ENCODE data around the gene RARA.
A peak's percentile ranks its signal among the peaks of the same experiment; 100 is the strongest.
"Not testable (repeated sequence)": the region's sequence is repeated elsewhere in the genome, so short reads cannot be mapped to it uniquely, and the experiment has no call there.

RARA gene

DNA sequence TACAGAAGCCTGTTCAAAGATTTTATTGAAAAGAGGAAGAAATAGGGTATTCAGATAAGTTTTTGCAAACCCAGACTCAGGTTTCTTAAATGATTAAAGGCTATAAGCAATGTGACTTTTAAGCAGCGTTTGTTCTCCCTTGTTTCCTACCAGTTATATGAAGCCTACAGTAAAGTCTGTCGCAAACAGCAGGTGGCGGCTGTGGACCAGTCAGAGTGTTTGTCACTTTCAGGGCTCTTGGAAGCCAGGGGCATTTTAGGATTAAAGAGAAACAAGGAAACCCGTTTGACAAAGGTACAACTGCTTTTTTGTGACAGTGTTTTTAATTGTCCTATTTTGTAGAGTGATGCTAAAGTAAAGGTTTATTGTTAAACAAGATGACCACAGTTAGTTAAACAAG, 7.7 kb upstream of the RARA start:
- H3K36me3 ChIP-seq (ENCODE audit: insufficient read depth, low read length), result peaks cover 83% of the 10 kb centered on the region
- ATAC-seq (ENCODE audit: insufficient read depth, low read depth) (no peak), DNase-seq (no peak)

DNA sequence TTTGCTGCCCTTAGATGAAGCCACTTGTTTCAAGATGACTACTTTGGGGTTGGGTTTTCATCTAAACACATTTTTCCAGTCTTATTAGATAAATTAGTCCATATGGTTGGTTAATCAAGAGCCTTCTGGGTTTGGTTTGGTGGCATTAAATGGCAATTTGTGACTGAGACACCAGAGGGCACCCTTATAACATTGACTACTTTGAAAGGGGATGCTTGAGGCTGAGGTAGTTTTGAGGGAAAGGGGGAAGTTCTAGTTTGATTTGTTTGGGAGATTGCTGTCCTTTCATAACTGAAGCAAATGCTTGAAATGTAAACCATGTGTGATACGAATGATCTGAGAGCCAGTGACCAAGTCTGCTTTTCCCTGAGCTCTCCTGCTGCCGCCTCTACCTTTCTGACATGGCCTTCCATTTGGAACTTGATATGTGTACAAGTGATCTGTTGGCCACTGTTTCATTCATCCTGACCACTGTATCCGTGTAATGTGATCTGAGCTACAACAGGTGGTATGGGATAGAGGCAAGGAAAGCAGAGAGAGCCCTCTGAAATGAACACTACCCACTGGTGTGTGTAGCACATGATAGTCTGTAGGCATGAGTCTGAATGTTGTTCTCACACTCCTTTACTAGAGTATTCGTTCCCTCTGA, 5.8 kb upstream of the RARA start:
- ATAC-seq (ENCODE audit: insufficient read depth, low read depth) (peak; percentile 53; the same call in 2 of the 3 replicates), DNase-seq (peak; percentile 60)
- H3K4me2 ChIP-seq (ENCODE audit: insufficient read depth, low read length), result no peak overlapping the region
- peaks cover 19% of the 10 kb centered on the region for H3K4me1 ChIP-seq (ENCODE audit: insufficient read depth, low read length)
- H3K79me2 ChIP-seq (ENCODE audit: insufficient read depth, low read length), result no peaks in the 10 kb centered on the region
- no peaks in the 10 kb centered on the region for H3K9me3 ChIP-seq (ENCODE audit: insufficient read depth, low read length, severe bottlenecking)
- H3K9ac ChIP-seq (ENCODE audit: low read depth, low read length), result no peak overlapping the region
- H3K36me3 ChIP-seq (ENCODE audit: insufficient read depth, low read length), result peaks cover 65% of the 10 kb centered on the region
- H3K4me3 ChIP-seq (ENCODE audit: low read depth in 1 of 2, low read length in 2 of 2), result no peak overlapping the region
- no peak overlapping the region for H3K27ac ChIP-seq (ENCODE audit: low read length)
- no peaks in the 10 kb centered on the region for H3K27me3 ChIP-seq (ENCODE audit: insufficient read depth, low read length, poor library complexity)
- H4K20me1 ChIP-seq (ENCODE audit: insufficient read depth, low read length), result peaks cover 17% of the 10 kb centered on the region; the same call in 1 of the 2 replicates
- H2AFZ ChIP-seq (ENCODE audit: low read depth, low read length), result no peak overlapping the region
- TF ChIP-seq, protein P1, sequence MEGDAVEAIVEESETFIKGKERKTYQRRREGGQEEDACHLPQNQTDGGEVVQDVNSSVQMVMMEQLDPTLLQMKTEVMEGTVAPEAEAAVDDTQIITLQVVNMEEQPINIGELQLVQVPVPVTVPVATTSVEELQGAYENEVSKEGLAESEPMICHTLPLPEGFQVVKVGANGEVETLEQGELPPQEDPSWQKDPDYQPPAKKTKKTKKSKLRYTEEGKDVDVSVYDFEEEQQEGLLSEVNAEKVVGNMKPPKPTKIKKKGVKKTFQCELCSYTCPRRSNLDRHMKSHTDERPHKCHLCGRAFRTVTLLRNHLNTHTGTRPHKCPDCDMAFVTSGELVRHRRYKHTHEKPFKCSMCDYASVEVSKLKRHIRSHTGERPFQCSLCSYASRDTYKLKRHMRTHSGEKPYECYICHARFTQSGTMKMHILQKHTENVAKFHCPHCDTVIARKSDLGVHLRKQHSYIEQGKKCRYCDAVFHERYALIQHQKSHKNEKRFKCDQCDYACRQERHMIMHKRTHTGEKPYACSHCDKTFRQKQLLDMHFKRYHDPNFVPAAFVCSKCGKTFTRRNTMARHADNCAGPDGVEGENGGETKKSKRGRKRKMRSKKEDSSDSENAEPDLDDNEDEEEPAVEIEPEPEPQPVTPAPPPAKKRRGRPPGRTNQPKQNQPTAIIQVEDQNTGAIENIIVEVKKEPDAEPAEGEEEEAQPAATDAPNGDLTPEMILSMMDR (IDR thresholded peaks at IDR 0.05; ENCODE audit: borderline replicate concordance, extremely low read depth, low read length, poor library complexity, severe bottlenecking), result peak; percentile 80
- TF ChIP-seq EZH2 (IDR thresholded peaks at IDR 0.05; ENCODE audit: borderline replicate concordance, low read depth, low read length, severe bottlenecking), result no peak

More for the DNA sequence above, 7.7 kb upstream of the RARA start:
- Histone ChIP-seq H3K79me2 (ENCODE audit: insufficient read depth, low read length) (peaks cover 12% of the 10 kb centered on the region; the same call in 1 of the 2 replicates), H2AFZ (ENCODE audit: low read depth, low read length) (no peak overlapping the region), H3K4me2 (ENCODE audit: insufficient read depth, low read length) (no peak overlapping the region), H3K4me1 (ENCODE audit: insufficient read depth, low read length) (peaks cover 3% of the 10 kb centered on the region; the same call in 1 of the 2 replicates), H3K27ac (ENCODE audit: low read length) (no peak overlapping the region), H3K9me3 (ENCODE audit: insufficient read depth, low read length, severe bottlenecking) (no peaks in the 10 kb centered on the region), H3K4me3 (ENCODE audit: low read depth in 1 of 2, low read length in 2 of 2) (no peak overlapping the region), H4K20me1 (ENCODE audit: insufficient read depth, low read length) (peaks cover 23% of the 10 kb centered on the region; the same call in 1 of the 2 replicates), H3K9ac (ENCODE audit: low read depth, low read length) (no peak overlapping the region), H3K27me3 (ENCODE audit: insufficient read depth, low read length, poor library complexity) (no peaks in the 10 kb centered on the region)
- TF ChIP-seq, protein P1 (IDR thresholded peaks at IDR 0.05; ENCODE audit: borderline replicate concordance, extremely low read depth, low read length, poor library complexity, severe bottlenecking), result peak; percentile 39
- TF ChIP-seq EZH2 (IDR thresholded peaks at IDR 0.05; ENCODE audit: borderline replicate concordance, low read depth, low read length, severe bottlenecking), result no peak

DNA sequence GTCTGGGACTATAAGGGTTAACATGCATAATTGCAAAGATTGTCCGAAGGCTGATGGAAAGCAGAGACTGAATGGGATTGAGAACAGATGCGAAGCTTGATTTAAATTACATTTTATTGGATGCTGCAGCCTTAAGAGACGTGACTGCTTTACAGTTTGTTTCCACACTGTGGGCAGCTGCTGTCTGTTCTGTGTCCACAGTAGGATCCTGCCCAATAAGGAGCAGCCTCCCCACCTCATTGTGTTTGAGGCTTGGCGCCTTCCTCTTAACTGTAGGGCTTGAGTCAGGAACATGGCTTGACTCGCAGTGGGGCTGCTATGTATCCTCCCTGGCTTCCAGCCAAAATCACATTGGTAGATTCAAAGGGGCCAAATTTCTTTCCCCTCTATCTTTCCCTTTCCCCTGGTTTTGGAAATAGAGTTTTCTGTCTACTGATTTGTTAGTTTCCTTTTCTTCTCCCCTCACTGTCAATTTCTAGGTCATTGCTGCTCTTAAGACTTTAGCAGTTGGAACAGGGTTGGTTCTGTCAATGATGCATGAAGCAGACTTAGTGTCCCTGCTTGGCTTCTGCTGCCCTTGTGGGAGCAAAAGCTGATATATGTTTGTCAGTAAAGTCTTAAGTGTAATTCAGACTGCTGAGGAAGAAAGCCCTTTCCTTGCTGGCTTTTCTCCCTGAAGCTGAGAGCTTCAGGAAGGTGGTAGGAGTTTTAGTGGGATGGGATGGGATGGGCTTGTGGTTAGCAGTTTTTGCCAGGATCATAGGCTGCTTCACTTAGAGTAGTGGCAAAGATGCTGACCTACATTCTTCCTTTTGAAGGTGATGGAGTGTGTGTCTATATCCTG, 5.0 kb upstream of the RARA start:
- ATAC-seq (ENCODE audit: insufficient read depth, low read depth), result no peak

DNA sequence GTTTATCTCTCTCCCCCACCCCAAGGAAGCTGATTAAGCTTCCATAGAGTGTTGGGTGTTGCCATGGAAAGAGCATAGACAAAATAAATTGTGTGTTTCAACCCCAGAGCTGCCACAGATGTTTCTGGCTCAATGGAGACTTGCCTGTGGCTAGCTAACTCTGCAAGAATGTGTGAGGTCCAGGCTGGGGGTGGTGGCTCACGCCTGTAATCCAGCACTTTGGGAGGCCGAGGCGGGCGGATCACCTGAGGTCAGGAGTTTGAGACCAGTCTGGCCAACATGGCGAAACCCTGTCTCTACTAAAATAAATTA, 4.5 kb upstream of the RARA start:
- H3K27ac ChIP-seq (ENCODE audit: low read length), result not testable (repeated sequence)
- H3K4me1 ChIP-seq (ENCODE audit: insufficient read depth, low read length), result peaks cover 19% of the 10 kb centered on the region

More for the DNA sequence above, 5.0 kb upstream of the RARA start:
- Histone ChIP-seq H3K36me3 (ENCODE audit: insufficient read depth, low read length) (peaks cover 57% of the 10 kb centered on the region), H2AFZ (ENCODE audit: low read depth, low read length) (no peak overlapping the region), H3K4me2 (ENCODE audit: insufficient read depth, low read length) (no peak overlapping the region), H3K27me3 (ENCODE audit: insufficient read depth, low read length, poor library complexity) (no peaks in the 10 kb centered on the region), H3K79me2 (ENCODE audit: insufficient read depth, low read length) (no peaks in the 10 kb centered on the region), H3K4me1 (ENCODE audit: insufficient read depth, low read length) (peaks cover 19% of the 10 kb centered on the region), H3K4me3 (ENCODE audit: low read depth in 1 of 2, low read length in 2 of 2) (no peak overlapping the region), H3K27ac (ENCODE audit: low read length) (no peak overlapping the region), H3K9me3 (ENCODE audit: insufficient read depth, low read length, severe bottlenecking) (no peaks in the 10 kb centered on the region), H4K20me1 (ENCODE audit: insufficient read depth, low read length) (peaks cover 17% of the 10 kb centered on the region; the same call in 1 of the 2 replicates), H3K9ac (ENCODE audit: low read depth, low read length) (no peak overlapping the region)
- TF ChIP-seq EZH2 (IDR thresholded peaks at IDR 0.05; ENCODE audit: borderline replicate concordance, low read depth, low read length, severe bottlenecking), result no peak
- TF ChIP-seq, protein P1 (IDR thresholded peaks at IDR 0.05; ENCODE audit: borderline replicate concordance, extremely low read depth, low read length, poor library complexity, severe bottlenecking), result no peak
- no peak for DNase-seq

DNA sequence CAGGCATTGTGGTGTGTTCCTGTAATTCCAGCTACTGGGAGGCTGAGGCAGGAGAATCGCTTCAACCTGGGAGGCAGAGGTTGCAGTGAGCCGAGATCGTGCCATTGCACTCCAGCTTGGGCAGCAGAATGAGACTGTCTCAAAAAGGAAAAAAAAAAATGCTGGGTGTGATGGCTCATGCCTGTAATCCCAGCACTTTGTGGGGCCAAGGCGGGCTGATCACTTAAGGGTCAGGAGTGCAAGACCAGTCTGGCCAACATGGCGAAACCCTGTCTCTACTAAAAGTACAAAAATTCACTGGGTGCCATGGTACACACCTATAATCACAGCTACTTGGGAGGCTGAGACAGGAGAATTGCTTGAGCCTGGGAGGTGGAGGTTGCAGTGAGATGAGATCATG, 4.1 kb upstream of the RARA start:
- peaks cover 48% of the 10 kb centered on the region for H3K36me3 ChIP-seq (ENCODE audit: insufficient read depth, low read length)
- peaks cover 22% of the 10 kb centered on the region; the same call in 1 of the 2 replicates for H4K20me1 ChIP-seq (ENCODE audit: insufficient read depth, low read length)
- not testable (repeated sequence) for DNase-seq; H3K27me3 ChIP-seq (ENCODE audit: insufficient read depth, low read length, poor library complexity); H3K9me3 ChIP-seq (ENCODE audit: insufficient read depth, low read length, severe bottlenecking); H3K4me2 ChIP-seq (ENCODE audit: insufficient read depth, low read length); H3K27ac ChIP-seq (ENCODE audit: low read length); H3K79me2 ChIP-seq (ENCODE audit: insufficient read depth, low read length); H3K9ac ChIP-seq (ENCODE audit: low read depth, low read length); H3K4me3 ChIP-seq (ENCODE audit: low read depth in 1 of 2, low read length in 2 of 2); H2AFZ ChIP-seq (ENCODE audit: low read depth, low read length); ATAC-seq (ENCODE audit: insufficient read depth, low read depth)
- H3K4me1 ChIP-seq (ENCODE audit: insufficient read depth, low read length), result peaks cover 19% of the 10 kb centered on the region

More for the DNA sequence above, 4.5 kb upstream of the RARA start:
- H3K79me2 ChIP-seq (ENCODE audit: insufficient read depth, low read length); H3K9me3 ChIP-seq (ENCODE audit: insufficient read depth, low read length, severe bottlenecking); ATAC-seq (ENCODE audit: insufficient read depth, low read depth); H3K9ac ChIP-seq (ENCODE audit: low read depth, low read length); H3K27me3 ChIP-seq (ENCODE audit: insufficient read depth, low read length, poor library complexity); DNase-seq; H2AFZ ChIP-seq (ENCODE audit: low read depth, low read length); H3K4me3 ChIP-seq (ENCODE audit: low read depth in 1 of 2, low read length in 2 of 2); H3K4me2 ChIP-seq (ENCODE audit: insufficient read depth, low read length): not testable (repeated sequence)
- peaks cover 22% of the 10 kb centered on the region; the same call in 1 of the 2 replicates for H4K20me1 ChIP-seq (ENCODE audit: insufficient read depth, low read length)
- H3K36me3 ChIP-seq (ENCODE audit: insufficient read depth, low read length), result peaks cover 51% of the 10 kb centered on the region
